Tongue (tissue), 2 donors: ENCODE measurements around the gene NCAM2. TPM values are rescaled to one million over a fixed set of nuclear protein-coding genes. Genes with fewer than 3 reads are reported as not detected.
"Not testable (repeated sequence)": the region's sequence is repeated elsewhere in the genome, so short reads cannot be mapped to it uniquely, and the experiment has no call there.

ENCODE experiments used
- DNase-seq: peaks from one replicate; pipeline ENCODE4 v3.0.0-alpha.2; 2015
- total RNA-seq: library from RNA; depleted of rRNA; stranded (reverse); fragments of >200 nt; gene quantifications from one replicate; pipeline ENCODE4 v1.2.3, GENCODE V29; 2014

NCAM2 gene
- total RNA-seq, 1 donor from 2014 or later, result 7.1 TPM

GRCh38 chr21:21111309-21111920 is 113.2 kb downstream of the NCAM2 start:
- DNase-seq, result no peak

GRCh38 chr21:21114461-21114860 is 116.3 kb downstream of the NCAM2 start:
- no peak for DNase-seq

GRCh38 chr21:21119091-21119490 is 120.9 kb downstream of the NCAM2 start:
- DNase-seq, result no peak

- no peak for DNase-seq
Measured at GRCh38 chr21:21122680-21123079, 124.5 kb downstream of the NCAM2 start.

- DNase-seq, result no peak
Measured at GRCh38 chr21:21132390-21132789, 134.2 kb downstream of the NCAM2 start.

- no peak for DNase-seq
Measured at GRCh38 chr21:21137986-21138385, 139.8 kb downstream of the NCAM2 start.

GRCh38 chr21:21146587-21147373 is 148.6 kb downstream of the NCAM2 start:
- DNase-seq, result no peak

- no peak for DNase-seq
Measured at GRCh38 chr21:21147374-21147745, 149.2 kb downstream of the NCAM2 start.

GRCh38 chr21:21148009-21148408 is 149.8 kb downstream of the NCAM2 start:
- no peak for DNase-seq

GRCh38 chr21:21148514-21148913 is 150.3 kb downstream of the NCAM2 start:
- no peak for DNase-seq

- DNase-seq, result not testable (repeated sequence)
Measured at GRCh38 chr21:21149445-21149844, 151.2 kb downstream of the NCAM2 start.

GRCh38 chr21:21151231-21151630 is 153.0 kb downstream of the NCAM2 start:
- DNase-seq, result no peak

- no peak for DNase-seq
Measured at GRCh38 chr21:21156397-21156796, 158.2 kb downstream of the NCAM2 start.

- DNase-seq, result no peak
Measured at GRCh38 chr21:21156957-21157356, 158.7 kb downstream of the NCAM2 start.

- DNase-seq, result no peak
Measured at GRCh38 chr21:21158376-21158918, 160.2 kb downstream of the NCAM2 start.

GRCh38 chr21:21159253-21159899 is 161.2 kb downstream of the NCAM2 start:
- no peak for DNase-seq

GRCh38 chr21:21162786-21163185 is 164.6 kb downstream of the NCAM2 start:
- no peak for DNase-seq

GRCh38 chr21:21163904-21164303 is 165.7 kb downstream of the NCAM2 start:
- DNase-seq, result peak; percentile 80

GRCh38 chr21:21165063-21165645 is 166.9 kb downstream of the NCAM2 start:
- peak; percentile 25 for DNase-seq

GRCh38 chr21:21174676-21175075 is 176.5 kb downstream of the NCAM2 start:
- no peak for DNase-seq

GRCh38 chr21:21175798-21176334 is 177.7 kb downstream of the NCAM2 start:
- no peak for DNase-seq

- no peak for DNase-seq
Measured at GRCh38 chr21:21177353-21177986, 179.3 kb downstream of the NCAM2 start.
